Measurements from ENCODE around the gene MUTYH.

The MUTYH gene

DNA sequence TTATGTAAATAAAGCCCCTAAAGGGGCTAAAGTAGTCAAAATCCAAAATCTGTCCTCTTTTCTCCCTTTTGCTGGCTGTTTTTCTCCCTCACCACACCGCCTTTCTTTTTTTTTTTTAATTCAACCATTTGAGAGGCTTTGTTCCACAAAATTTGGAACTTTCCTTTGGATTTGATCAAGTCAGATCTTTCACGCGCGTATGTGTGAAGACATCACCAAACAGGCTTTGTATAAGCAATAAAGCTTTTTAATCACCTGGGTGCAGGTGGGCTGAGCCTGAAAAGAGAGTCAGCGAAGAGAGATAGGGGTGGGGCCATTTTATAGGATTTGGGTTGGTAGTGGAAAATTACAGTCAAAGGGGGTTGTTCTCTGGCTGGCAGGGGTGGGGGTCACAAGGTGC, 18.8 kb downstream of the MUTYH start:
- H3K4me3 ChIP-seq (ENCODE audit: low read length) = no peak overlapping the region
- TF ChIP-seq, protein P1, sequence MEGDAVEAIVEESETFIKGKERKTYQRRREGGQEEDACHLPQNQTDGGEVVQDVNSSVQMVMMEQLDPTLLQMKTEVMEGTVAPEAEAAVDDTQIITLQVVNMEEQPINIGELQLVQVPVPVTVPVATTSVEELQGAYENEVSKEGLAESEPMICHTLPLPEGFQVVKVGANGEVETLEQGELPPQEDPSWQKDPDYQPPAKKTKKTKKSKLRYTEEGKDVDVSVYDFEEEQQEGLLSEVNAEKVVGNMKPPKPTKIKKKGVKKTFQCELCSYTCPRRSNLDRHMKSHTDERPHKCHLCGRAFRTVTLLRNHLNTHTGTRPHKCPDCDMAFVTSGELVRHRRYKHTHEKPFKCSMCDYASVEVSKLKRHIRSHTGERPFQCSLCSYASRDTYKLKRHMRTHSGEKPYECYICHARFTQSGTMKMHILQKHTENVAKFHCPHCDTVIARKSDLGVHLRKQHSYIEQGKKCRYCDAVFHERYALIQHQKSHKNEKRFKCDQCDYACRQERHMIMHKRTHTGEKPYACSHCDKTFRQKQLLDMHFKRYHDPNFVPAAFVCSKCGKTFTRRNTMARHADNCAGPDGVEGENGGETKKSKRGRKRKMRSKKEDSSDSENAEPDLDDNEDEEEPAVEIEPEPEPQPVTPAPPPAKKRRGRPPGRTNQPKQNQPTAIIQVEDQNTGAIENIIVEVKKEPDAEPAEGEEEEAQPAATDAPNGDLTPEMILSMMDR (conservative IDR thresholded peaks at IDR 0.05; ENCODE audit: low read depth, low read length) = no peak
- DNase-seq (ENCODE audit: low read depth) = no peak

DNA sequence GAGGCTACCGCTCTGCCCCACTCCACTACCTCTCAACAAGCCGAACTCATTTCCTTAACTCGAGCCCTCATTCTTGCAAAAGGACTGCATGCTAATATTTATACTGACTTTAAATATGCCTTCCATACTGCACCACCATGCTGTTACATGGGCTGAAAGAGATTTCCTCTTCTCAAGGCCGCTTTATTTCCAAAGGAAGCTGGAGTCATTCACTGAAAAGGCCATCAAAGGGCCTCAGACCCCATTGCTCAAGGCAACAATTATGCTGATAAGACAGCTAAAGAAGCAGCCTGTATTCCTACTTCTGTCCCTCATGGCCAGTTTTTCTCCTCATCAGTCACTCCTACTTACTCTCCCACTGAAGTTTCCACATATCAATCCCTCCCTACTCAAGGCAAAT, 20.5 kb downstream of the MUTYH start:
- no peak overlapping the region for H3K4me3 ChIP-seq (ENCODE audit: low read length)
- TF ChIP-seq, protein P1 (conservative IDR thresholded peaks at IDR 0.05; ENCODE audit: low read depth, low read length) = no peak
- DNase-seq (ENCODE audit: low read depth) = no peak

DNA sequence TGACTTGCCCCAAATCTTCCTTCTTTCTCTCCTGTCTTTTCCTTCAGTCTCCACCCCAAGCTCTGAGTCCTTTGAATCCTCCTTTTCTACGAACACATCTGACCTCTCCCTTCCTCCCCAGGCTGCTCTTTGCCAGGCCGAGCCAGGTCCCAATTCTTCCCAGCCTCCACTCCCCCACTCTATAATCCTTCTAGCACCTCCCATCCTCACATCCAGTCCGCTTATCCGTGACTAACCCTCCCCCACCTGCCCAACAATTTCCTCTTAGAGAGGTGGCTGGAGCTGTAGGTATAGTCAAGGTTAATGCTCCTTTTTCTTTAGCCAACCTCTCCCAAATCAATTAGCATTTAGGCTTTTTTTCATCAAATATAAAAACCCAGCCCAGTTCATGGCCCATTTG, 23.1 kb downstream of the MUTYH start:
- TF ChIP-seq, protein P1 (conservative IDR thresholded peaks at IDR 0.05; ENCODE audit: low read depth, low read length) = no peak
- no peak overlapping the region for H3K4me3 ChIP-seq (ENCODE audit: low read length)
- no peak for DNase-seq (ENCODE audit: low read depth)

DNA sequence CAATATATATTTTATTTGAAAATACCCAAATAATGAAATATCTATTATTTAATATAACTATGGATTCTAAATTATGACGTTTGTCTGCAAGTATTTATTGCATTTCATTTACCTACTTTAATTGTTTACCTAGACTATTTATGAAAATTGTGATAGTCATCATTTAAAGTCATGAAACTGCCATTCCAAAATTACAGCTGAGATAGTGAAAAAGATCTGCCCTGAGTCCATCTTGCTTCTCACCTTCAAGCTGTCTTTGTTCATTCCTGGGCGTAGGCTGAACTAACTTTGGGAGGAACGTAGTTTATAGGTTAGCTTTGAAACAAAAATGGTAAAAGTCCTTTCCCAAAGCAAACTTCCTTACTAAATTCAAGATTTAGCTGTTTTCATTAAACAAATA, 26.0 kb downstream of the MUTYH start:
- DNase-seq (ENCODE audit: low read depth) = no peak
- no peak overlapping the region for H3K4me3 ChIP-seq (ENCODE audit: low read length)
- TF ChIP-seq, protein P1 (conservative IDR thresholded peaks at IDR 0.05; ENCODE audit: low read depth, low read length) = no peak

DNA sequence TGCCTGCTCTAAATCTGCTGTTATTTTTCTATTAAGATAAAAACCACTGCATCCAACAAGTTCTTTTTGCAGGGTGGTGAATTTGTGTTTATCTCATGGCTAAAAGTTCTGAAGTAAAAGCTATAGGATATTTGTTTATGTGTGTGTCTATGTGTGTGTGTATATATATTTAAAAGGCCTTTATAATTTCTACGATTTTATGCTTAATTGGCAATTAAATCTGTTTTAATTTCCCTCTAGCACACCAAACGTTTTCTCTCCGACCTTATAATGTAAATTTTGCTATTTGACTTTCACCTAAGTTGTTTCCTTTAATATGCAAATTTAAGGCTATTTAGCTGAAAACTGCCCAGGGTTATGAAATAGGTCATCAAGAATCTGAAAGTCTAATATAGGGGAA, 33.3 kb downstream of the MUTYH start:
- H3K4me3 ChIP-seq (ENCODE audit: low read length) = no peak overlapping the region
- TF ChIP-seq, protein P1 (conservative IDR thresholded peaks at IDR 0.05; ENCODE audit: low read depth, low read length) = no peak
- no peak for DNase-seq (ENCODE audit: low read depth)

DNA sequence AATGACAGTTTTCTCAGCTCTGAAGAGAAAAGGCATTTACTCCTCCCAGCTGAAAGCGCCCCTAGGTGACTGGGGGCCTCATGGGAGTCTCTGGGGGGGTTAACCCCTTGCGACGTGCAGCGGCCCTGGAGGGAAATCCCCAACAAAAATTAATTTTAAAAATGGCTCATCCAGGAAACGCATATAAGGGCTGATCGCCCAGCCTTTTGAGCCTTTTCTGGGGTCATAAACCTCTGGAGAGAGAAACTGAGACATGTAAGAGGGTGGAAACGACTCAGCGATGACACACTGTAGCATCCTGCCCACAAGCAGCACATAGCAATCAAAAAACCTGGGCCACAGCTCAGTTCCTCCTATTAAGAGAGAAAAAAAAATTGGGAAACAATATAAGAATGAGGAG, 33.9 kb downstream of the MUTYH start:
- no peak overlapping the region for H3K4me3 ChIP-seq (ENCODE audit: low read length)
- TF ChIP-seq, protein P1 (conservative IDR thresholded peaks at IDR 0.05; ENCODE audit: low read depth, low read length) = no peak
- DNase-seq (ENCODE audit: low read depth) = no peak

DNA sequence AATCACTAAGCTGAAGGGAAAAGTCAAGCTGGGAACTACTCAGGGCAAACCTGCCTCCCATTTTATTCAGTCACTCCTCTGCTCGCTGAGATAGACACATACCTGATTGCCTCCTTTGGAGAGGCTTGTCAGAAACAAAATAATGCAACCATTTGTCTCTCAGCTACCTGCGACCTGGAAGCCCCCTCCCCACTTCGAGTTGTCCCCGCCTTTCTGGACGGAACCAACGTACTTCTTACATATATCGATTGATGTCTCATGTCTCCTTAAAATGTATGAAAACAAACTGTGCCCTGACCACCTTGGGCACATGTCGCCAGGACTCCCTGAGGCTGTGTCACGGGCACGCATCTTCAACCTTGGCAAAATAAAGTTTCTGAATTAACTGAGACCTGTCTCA, 35.0 kb downstream of the MUTYH start:
- DNase-seq (ENCODE audit: low read depth) = no peak
- no peak overlapping the region for H3K4me3 ChIP-seq (ENCODE audit: low read length)
- TF ChIP-seq, protein P1 (conservative IDR thresholded peaks at IDR 0.05; ENCODE audit: low read depth, low read length) = no peak
